GM12878 (cell line): ENCODE data around the gene SIGLEC10. TPM values are rescaled to one million over a fixed set of nuclear protein-coding genes. Genes with fewer than 3 reads are reported as not detected.

Experiments
- ATF3 ChIP-seq: IDR thresholded peaks from 2 replicates; pipeline ENCODE4 v1.6.1; 2011; ENCODE audit warnings: low read depth, mild to moderate bottlenecking, low read length, moderate library complexity, borderline replicate concordance; ENCODE audit errors: extremely low read depth
- BCL3 ChIP-seq: IDR thresholded peaks from 2 replicates; pipeline ENCODE4 v1.6.1; 2011; ENCODE audit warnings: borderline replicate concordance, low read depth, mild to moderate bottlenecking, moderate library complexity, low read length; ENCODE audit not compliant: insufficient read depth, poor library complexity, severe bottlenecking
- CBX3 ChIP-seq: fragments of 200-600 bp; sonication (generic); IDR thresholded peaks from 2 replicates; pipeline ENCODE4 v1.6.1; 2016; ENCODE audit warnings: low read depth, borderline replicate concordance
- CBX5 ChIP-seq: sonication (generic); IDR thresholded peaks from 2 replicates; pipeline ENCODE4 v1.6.1; 2016; ENCODE audit warnings: low read depth, moderate library complexity, mild to moderate bottlenecking, inconsistent platforms
- CHD2 ChIP-seq: IDR thresholded peaks from 2 replicates; pipeline ENCODE4 v1.6.1; 2011; ENCODE audit warnings: low read depth, low read length, improper control_type of control experiment, borderline replicate concordance
- EED ChIP-seq: sonication (generic); IDR thresholded peaks from 2 replicates; pipeline ENCODE4 v1.6.1; 2016; ENCODE audit warnings: antibody characterized with exemption, low read depth
- EGR1 ChIP-seq, 2 experiments: IDR thresholded peaks; 1 replicate in 1 of 2; 2 replicates in 1 of 2; pipeline ENCODE4 v1.6.1; 2011 to 2012; ENCODE audit warnings: low read depth in 2 of 2, low read length in 2 of 2, borderline replicate concordance in 1 of 2, mild to moderate bottlenecking in 1 of 2, moderate library complexity in 1 of 2
- FOXK2 ChIP-seq: fragments of 450-650 bp; IDR thresholded peaks from 2 replicates; pipeline ENCODE4 v1.6.1; 2017; ENCODE audit warnings: mild to moderate bottlenecking, moderate library complexity
- GATAD2B ChIP-seq: fragments of 450-650 bp; conservative IDR thresholded peaks from 2 replicates; pipeline ENCODE4 v1.6.1; 2017; ENCODE audit warnings: low read depth, mild to moderate bottlenecking, moderate library complexity
- HDAC2 ChIP-seq: fragments of 200-600 bp; sonication (generic); IDR thresholded peaks from 2 replicates; pipeline ENCODE4 v1.6.1; 2017
- KDM1A ChIP-seq: fragments of 200-600 bp; sonication (generic); IDR thresholded peaks from 2 replicates; pipeline ENCODE4 v1.6.1; 2016; ENCODE audit warnings: borderline replicate concordance
- MYB ChIP-seq: fragments of 150-350 bp; IDR thresholded peaks from 2 replicates; pipeline ENCODE4 v1.6.1; 2014; ENCODE audit warnings: mild to moderate bottlenecking, low read depth, low read length, borderline replicate concordance
- PAX8 ChIP-seq: fragments of 450-650 bp; IDR thresholded peaks from 2 replicates; pipeline ENCODE4 v1.6.1; 2017; ENCODE audit warnings: mild to moderate bottlenecking, moderate library complexity
- POU2F2 ChIP-seq: IDR thresholded peaks from 3 replicates; pipeline ENCODE4 v1.6.1; 2011; ENCODE audit warnings: low read depth, mild to moderate bottlenecking, low read length, borderline replicate concordance
- SPI1 ChIP-seq: IDR thresholded peaks from 2 replicates; pipeline ENCODE4 v1.6.1; 2011; ENCODE audit warnings: low read depth, mild to moderate bottlenecking, low read length, moderate library complexity, borderline replicate concordance; ENCODE audit not compliant: insufficient read depth
- SUZ12 ChIP-seq: fragments of 200-600 bp; sonication (generic); IDR thresholded peaks from one replicate; pipeline ENCODE4 v1.6.1; 2018; ENCODE audit warnings: antibody characterized with exemption, mild to moderate bottlenecking; ENCODE audit not compliant: unreplicated experiment
- USF2 ChIP-seq: IDR thresholded peaks from 2 replicates; pipeline ENCODE4 v1.6.1; 2011; ENCODE audit warnings: low read depth, low read length, improper control_type of control experiment, borderline replicate concordance
- polyA plus RNA-seq, 11 experiments: library from polyadenylated mRNA; depleted of rRNA in 4 of 11; unstranded in 6 of 11; stranded (reverse) in 5 of 11; fragments of >200 nt; fragmentation: Nextera tagmentation in 4 of 11; fragmentation: Illumina TruSeq in 1 of 11; extraction: Ambion mirVana in 4 of 11; extraction: Trizol in 1 of 11; gene quantifications; 1 replicate in 1 of 11; 2 replicates in 10 of 11; pipeline versions ENCODE4 v1.2.1 to v1.2.3, GENCODE V29; 2011 to 2016; ENCODE audit warnings: inconsistent platforms in 2 of 11, missing spikeins in 2 of 11, low read depth in 1 of 11
- total RNA-seq, 4 experiments: library from RNA; depleted of rRNA in 3 of 4; stranded (reverse); fragments of >200 nt in 3 of 4; fragmentation: Illumina TruSeq in 1 of 4; extraction: Trizol in 1 of 4; gene quantifications; 2 replicates each; pipeline versions ENCODE4 v1.2.1 to v1.2.3, GENCODE V29; 2013 to 2021
- TF ChIP-seq, protein P1 (sequence below): fragments of 450-650 bp; IDR thresholded peaks from 2 replicates; pipeline ENCODE4 v1.6.1; 2017; ENCODE audit warnings: mild to moderate bottlenecking, moderate library complexity
- TF ChIP-seq, protein P2 (sequence below): fragments of 450-650 bp; IDR thresholded peaks from 2 replicates; pipeline ENCODE4 v1.6.1; 2018; ENCODE audit warnings: mild to moderate bottlenecking, low read depth, moderate library complexity; ENCODE audit not compliant: partially characterized antibody

SIGLEC10 gene
- total and polyA plus RNA-seq, 10 of the 15 experiments (the other 5 are each of a cell fraction or from before 2014, with no cell fraction given) = 2.3 to 16.8 (median 7.8) TPM

- TF ChIP-seq HDAC2 = no peak
- TF ChIP-seq, protein P1, sequence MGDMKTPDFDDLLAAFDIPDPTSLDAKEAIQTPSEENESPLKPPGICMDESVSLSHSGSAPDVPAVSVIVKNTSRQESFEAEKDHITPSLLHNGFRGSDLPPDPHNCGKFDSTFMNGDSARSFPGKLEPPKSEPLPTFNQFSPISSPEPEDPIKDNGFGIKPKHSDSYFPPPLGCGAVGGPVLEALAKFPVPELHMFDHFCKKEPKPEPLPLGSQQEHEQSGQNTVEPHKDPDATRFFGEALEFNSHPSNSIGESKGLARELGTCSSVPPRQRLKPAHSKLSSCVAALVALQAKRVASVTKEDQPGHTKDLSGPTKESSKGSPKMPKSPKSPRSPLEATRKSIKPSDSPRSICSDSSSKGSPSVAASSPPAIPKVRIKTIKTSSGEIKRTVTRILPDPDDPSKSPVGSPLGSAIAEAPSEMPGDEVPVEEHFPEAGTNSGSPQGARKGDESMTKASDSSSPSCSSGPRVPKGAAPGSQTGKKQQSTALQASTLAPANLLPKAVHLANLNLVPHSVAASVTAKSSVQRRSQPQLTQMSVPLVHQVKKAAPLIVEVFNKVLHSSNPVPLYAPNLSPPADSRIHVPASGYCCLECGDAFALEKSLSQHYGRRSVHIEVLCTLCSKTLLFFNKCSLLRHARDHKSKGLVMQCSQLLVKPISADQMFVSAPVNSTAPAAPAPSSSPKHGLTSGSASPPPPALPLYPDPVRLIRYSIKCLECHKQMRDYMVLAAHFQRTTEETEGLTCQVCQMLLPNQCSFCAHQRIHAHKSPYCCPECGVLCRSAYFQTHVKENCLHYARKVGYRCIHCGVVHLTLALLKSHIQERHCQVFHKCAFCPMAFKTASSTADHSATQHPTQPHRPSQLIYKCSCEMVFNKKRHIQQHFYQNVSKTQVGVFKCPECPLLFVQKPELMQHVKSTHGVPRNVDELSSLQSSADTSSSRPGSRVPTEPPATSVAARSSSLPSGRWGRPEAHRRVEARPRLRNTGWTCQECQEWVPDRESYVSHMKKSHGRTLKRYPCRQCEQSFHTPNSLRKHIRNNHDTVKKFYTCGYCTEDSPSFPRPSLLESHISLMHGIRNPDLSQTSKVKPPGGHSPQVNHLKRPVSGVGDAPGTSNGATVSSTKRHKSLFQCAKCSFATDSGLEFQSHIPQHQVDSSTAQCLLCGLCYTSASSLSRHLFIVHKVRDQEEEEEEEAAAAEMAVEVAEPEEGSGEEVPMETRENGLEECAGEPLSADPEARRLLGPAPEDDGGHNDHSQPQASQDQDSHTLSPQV = no peak
- TF ChIP-seq PAX8 = no peak
- TF ChIP-seq CHD2 = no peak
- no peak for TF ChIP-seq SUZ12
- TF ChIP-seq FOXK2 = no peak
- no peak for TF ChIP-seq USF2
- TF ChIP-seq CBX3 = no peak
- peak; percentile 44 for TF ChIP-seq EED
- peak; percentile 87; the same call in 1 of the 2 replicates for TF ChIP-seq GATAD2B
- TF ChIP-seq, protein P2, sequence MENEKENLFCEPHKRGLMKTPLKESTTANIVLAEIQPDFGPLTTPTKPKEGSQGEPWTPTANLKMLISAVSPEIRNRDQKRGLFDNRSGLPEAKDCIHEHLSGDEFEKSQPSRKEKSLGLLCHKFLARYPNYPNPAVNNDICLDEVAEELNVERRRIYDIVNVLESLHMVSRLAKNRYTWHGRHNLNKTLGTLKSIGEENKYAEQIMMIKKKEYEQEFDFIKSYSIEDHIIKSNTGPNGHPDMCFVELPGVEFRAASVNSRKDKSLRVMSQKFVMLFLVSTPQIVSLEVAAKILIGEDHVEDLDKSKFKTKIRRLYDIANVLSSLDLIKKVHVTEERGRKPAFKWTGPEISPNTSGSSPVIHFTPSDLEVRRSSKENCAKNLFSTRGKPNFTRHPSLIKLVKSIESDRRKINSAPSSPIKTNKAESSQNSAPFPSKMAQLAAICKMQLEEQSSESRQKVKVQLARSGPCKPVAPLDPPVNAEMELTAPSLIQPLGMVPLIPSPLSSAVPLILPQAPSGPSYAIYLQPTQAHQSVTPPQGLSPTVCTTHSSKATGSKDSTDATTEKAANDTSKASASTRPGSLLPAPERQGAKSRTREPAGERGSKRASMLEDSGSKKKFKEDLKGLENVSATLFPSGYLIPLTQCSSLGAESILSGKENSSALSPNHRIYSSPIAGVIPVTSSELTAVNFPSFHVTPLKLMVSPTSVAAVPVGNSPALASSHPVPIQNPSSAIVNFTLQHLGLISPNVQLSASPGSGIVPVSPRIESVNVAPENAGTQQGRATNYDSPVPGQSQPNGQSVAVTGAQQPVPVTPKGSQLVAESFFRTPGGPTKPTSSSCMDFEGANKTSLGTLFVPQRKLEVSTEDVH = no peak
- no peak for TF ChIP-seq KDM1A
- no peak for TF ChIP-seq CBX5
- TF ChIP-seq MYB = no peak
- no peak for TF ChIP-seq ATF3
- TF ChIP-seq POU2F2 = no peak
- no peak for TF ChIP-seq SPI1
- 0 out of 3 replicates have a peak, but pooled peaks of 1 of the 2 experiments have one; percentile 29 for TF ChIP-seq EGR1 (IDR thresholded peaks at IDR 0.05; ENCODE audit: borderline replicate concordance in 1 of 2, low read depth in 2 of 2, low read length in 2 of 2)
- peak; percentile 15 for TF ChIP-seq BCL3
Measured at GRCh38 chr19:51367565-51368365, 49.7 kb downstream of the SIGLEC10 start (continued).
